Stimulated activated CD4-positive, alpha-beta T cell treated with anti-CD3 and anti-CD28 coated beads, Interleukin-2, amount 100 ng/mL, for 4 hours (primary cell): ENCODE results near the gene MACROD2.

Experiments used
- DNase-seq: peaks from one replicate; pipeline ENCODE4 v3.0.0-alpha.2; 2020; ENCODE audit warnings: low read depth

MACROD2 gene

DNA sequence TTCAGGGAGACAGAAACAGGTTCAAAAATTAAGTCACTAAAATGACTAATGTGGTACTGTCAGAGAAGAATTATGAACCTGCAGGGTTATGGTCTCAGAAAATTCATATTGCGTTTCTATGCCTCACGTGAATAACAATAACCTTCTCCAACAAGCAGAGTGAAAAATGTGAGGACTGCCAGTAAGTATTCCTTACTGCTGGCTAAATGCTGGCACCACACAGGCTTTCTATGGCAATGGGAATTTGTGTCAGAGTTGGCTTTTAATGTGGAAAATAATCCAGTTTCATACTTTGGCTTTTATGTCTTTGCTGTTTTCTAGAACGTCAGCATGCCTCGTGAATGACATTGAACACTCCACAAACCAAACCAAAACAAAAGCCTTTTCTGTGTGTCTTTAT, 1922.0 kb downstream of the MACROD2 start:
- DNase-seq: no peak

DNA sequence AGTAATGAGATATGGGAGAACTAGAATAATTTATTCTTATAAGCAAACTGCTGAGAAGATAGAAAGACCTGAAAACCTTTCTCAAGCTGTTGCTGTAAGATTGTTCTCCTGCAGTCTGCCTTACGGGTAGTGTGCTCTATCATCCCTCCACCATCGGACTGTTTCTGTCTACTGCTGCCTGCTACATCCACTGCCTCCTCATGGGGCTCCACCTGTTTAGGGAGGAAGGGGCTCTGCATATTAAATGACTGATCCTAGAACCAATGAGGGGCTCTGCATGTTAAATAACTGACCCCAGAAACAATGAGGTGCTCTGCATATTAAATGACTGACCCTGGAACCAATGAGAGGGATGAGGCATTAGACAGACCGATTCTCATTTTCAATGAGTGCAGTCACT, 1923.3 kb downstream of the MACROD2 start:
- no peak for DNase-seq

DNA sequence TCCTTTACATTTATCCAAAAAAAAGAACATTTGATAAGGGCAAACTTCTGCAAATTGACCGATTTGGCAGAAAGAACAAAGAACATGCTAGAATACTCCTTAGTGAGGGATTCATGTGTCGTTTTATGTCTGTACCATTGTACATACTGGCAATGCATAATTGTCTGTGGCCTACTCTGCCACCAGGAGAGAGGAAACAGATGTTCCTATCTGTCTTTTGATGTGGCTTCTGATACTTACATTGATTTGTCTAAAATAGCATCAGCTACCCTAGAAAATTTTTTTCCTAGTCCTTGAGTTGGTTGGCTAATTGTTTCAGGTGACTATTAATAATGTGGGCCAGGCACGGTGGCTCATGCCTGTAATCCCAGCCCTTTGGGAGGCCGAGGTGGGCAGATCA, 1923.8 kb downstream of the MACROD2 start:
- DNase-seq: no peak

DNA sequence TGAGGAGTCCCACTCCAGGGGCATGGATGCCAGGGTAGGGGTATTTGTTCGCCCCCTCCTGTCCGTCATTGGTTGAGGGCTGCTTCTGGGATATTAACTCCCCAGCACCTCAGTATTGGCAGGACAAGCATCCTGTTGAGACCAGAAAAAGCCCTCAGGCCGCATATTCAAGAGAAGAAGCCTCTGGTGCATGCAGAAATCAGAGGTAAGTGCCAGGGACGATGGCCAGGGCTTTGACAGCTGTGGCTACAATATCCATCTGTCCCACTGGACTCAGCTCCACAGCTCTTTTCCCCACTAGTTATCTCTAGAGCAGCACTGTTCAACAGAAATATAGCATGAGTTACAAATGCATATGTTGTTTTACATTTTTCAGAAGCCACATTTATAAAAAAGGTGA, 1926.6 kb downstream of the MACROD2 start:
- no peak for DNase-seq

DNA sequence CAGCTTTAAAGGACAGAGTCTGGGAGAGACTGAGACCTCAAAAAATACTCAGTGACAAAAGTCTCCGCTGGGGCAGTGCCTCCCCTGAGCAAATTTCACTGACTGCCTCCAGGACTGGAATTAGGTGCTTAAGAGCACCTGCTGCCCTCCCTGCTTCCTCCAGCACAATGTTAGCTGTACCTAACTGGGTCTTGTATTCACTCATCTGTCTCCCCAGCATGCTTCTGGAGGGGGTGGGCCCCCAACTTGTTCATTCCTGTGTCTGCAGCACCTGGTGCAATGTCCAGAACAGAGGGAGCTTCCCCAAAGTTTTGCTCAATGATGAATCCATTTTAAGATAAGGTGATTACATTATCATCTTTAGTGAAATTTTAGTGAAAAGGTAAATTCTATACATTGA, 1927.2 kb downstream of the MACROD2 start:
- no peak for DNase-seq

DNA sequence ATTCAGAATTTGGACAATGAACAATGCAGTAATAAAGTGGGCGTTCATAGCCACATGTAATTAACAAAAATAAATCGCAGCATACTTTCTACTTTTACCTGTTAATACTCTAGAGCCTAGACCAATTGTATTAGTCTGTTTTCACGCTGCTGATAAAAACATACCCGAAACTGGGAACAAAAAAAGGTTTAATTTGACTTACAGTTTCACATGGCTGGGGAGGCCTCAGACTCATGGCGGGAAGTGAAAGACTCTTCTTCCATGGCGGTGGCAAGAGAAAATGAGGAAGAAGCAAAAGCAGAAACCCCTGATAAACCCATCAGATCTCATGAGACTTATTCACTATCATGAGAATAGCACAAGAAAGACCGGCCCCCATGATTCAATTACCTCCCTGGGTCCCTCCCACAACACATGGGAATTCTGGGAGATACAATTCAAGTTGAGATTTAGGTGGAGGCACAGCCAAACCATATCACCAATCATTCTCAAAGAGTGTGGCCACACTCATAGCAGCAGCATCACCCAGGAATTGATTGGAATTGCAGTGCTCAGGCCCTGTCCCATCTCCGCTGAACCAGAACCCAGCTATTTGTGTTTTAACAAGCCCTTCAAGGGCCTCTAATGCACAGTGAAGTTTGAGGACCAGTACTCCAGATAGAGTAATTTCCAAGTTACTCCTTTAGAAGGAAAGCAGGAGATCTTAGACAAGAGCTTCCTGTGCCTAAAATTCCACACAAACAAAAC, 1927.9 kb downstream of the MACROD2 start:
- DNase-seq: no peak

DNA sequence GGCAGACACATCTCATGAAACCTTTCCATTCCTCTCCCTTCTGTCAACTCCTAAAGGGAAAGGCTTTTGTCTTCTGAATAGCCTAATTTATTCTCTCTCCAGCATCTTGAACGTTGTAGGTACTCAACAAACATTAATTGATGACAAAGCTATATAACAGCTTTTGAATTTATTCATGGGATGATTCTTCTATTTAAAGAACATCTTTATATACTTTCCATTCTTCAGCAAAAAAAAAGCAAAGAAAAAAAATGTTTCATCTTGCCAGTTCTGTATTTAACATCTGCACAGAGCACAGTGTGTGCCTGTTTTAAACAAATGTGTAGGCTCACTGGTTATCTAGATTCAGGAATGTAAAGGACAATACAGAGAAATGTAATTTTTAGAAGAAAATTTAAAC, 1929.2 kb downstream of the MACROD2 start:
- no peak for DNase-seq

DNA sequence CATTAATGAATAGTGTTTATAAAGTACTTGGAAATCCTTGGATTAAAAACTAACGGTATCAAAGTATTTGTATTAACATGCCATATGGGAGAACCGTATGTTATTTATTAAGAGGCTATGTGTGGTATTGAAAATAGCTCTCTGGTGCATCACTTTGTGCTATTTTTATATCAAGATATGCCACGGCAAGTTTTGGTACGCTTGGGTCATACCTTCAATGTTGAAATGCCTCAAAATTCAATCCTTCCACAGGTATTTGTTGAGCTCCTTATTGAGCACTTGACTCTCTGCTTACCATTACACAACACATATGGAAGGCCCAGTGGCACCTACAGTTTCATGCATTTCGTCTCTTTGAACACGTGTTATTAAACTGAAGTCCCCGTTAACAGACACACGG, 1930.1 kb downstream of the MACROD2 start:
- DNase-seq: no peak

DNA sequence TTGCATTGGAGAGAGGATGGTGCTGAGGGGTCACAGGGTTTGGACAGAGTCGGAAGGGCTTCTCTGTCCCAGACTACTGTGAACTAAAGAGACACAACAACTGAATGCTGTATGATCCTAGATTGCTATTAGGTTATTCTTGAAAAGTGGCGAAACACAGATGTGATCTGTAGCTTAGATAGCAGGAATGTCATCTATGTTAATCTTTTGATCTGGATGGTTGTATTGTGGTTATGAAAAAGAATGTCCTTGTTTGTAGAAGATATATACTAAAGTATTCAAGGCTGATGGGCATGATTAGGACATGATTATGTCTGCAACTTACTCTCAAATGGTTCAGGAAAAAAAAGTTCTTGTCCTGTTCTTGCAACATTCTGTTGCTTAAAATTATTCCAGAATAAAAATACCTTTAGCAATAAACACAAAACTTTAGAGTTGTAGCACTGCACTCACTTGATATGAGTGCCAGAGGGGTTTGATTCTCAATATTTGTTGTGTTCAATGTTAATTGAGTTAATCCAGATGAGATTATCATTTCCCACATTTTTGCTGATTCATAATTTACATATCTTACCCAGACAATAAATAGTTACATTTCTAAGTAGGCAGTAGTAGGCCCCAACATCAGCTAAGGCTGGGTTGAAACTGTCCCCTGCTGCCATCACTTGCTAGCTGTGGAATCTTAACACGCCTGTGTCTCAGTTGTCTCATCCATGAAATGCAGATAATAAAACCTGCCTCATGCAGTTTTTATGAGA, 1932.8 kb downstream of the MACROD2 start:
- DNase-seq: no peak

DNA sequence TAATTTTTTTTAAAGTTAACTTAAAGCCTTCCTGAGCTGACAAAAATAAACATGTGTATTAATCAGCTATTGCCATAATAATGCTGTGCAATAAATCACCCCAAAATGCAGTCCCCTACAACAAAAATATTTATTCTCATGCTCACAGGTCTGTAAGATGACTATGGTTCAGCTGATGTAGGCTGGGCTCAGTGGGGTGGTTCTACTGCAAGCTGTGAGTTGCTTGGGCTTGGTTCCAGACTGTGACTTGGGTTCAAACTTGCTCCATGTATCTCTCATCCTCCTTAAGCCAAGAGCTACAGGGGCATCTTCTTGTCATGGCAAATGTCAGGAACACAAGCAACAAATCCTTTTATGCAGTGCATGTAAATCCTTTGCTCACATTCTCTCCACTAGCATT, 1933.6 kb downstream of the MACROD2 start:
- no peak for DNase-seq

DNA sequence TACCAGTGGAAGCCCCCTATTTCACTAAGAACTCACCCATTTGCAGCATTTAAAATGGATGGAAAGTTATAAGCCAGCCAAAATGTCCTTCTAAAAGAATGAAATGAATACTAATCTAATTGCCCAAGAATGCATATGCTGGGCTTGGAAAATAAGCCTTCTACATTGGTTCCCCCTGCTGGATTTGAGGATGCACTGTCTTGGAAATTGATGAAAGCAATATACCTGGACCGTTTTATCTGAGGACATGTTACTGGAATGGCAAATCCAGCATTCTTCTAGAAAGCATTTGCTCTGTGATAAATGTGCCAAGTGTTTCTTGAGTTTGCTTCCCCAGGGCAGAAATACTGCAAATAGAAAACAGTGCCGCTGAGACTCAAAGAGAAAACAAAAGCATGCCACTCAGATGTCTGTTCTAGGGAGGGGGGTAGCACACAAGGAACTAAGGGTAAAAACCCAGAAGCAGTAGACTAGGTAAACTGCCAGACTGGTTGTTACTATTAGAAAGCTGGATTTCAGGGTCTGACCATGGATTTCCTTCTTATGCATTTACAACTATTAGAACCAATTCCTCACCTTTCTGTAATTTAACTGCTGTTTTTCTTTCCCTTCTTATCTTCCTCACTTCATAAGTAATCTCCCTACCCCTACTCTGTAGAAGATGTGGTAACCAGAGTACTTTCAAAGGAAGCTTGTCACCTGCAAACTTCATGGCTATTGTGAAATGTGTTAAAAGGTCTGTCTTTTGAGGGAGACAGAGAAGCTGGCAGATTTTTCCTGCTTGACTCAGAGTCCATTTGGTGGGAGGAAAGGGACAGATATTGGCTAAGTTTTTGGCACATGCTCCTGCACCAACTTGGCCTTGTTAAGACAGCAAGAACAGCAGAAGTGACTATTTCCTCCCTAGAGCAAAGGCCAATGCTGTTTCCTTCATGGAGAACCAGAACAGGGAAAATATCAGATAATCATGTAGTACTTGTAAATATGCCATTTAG, 1935.3 kb downstream of the MACROD2 start:
- DNase-seq: no peak

DNA sequence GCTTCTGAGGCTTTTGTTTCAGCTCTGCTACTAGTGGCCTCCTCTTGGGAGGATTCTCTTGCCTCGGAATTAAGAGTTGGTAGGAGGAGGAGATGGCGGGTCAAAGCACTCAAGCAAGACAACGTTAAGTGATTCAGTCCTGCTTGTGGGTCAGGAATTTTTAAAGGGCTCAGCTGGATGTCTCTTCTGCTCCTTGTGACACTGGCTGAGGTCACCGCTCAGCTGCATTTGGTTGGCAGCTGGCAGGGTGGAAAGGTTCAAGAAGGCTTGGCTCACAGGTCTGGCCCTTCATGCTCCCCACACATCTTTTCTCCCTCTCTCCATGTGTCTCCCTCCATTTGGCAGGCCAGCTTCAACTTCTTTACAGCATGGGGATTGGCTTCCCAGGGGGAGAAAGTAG, 1936.6 kb downstream of the MACROD2 start:
- DNase-seq: no peak

DNA sequence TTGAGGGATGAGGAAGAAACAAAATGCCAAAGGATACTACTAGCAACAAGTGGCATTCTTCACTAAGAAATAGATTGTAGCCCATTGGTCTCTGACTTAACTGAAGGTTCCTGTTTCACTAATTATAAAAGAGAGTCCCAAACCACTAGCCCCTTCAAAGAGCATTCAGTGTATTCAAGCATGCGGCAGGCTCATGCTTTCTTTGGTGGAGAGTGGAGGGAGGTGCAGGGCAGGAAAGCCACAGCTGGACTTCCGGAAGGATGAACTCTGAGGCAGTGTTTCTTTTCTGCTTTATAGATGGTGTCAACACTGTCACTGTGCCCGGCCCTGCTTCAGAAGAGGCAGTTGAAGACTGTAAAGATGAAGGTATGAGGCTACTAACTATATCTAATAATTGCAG, 1941.9 kb downstream of the MACROD2 start:
- no peak for DNase-seq

DNA sequence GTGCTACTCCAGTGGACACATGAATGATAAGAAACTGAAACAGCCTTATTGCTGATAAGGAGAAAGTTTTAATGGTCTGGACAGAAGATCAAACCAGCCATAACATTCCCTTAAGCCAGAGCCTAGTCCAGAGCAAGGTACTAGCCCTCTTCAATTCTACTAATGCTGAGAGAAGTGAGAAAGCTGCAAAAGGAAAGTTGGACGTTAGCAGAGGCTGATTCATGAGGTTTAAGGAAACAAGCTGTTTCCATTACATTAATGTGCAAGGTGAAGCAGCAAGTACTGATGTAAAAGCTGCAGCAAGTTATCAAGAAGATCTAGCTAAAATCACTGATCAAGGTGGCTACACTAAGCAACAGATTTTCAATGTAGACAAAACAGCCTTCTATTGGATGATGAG, 1943.5 kb downstream of the MACROD2 start:
- no peak for DNase-seq

DNA sequence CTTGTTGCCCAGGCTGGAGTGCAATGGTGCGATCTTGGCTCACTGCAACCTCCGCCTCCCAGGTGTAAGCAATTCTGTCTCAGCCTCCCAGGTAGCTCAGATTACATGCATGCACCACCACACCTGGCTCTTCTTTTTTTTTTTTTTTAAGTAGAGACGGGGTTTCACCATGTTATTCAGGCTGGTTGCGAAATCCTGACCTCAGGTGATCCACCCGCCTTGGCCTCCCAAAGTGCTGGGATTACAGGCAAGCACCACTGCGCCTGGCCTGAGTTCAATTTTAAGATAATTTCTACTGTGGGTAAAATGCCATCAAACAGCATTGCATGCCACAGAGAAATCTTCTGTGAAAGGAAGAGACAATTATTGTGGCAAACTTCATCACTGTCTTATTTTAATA, 1944.8 kb downstream of the MACROD2 start:
- no peak for DNase-seq

DNA sequence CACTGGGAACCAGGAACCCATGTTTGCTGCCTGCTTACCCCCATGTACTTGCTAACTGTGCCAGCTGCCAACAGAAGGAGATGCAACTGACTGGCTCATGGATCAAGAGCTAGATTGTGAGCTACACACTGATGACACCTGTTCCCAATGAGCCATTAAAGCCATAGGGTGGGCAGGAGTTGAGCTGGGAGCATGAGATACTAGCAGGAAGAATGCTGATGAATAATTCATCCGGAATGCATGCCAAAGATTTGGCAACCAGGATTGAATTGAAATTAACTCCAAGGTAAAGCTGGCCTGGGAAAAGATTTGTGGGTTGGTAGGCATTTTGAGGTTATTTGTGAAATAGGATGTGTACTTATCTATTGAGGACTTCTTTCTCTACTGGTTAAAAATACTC, 1946.8 kb downstream of the MACROD2 start:
- no peak for DNase-seq

DNA sequence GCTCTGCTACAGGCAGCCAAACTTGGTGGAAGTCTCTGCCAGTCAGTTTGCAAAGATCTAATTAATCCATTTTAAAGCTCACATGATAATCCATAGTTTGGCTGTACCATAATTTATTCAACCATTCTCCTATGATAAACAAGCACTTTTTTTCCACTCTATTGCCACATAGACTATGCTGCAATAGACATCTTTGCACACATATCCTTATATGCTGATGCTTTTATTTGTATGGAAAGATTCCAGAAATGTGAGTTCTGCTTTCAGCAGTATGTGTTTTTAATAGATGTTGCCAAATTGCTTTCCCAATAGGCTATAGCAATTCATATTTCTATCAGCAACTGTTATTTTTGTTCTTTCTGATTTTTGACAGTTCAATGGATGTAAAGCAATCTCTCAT, 1950.0 kb downstream of the MACROD2 start:
- DNase-seq: no peak

DNA sequence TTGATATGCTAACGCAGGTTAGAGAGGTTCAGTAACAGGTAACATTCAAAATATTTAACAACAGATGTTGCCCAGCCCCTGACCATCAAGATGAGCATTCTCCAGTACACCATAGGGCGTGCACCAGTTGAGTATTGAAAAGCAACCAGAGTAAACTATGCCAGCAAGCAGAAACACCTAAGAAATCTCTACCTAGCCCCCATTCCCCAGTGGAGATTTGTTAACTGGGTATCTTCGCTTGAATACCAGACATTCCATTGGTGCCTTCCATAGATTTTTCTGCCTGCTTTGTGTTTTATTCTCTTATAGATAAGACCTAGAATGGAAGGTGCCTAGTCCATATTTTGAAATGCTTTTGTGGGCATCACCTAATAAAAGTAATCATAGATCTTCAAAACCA, 1954.1 kb downstream of the MACROD2 start:
- no peak for DNase-seq

DNA sequence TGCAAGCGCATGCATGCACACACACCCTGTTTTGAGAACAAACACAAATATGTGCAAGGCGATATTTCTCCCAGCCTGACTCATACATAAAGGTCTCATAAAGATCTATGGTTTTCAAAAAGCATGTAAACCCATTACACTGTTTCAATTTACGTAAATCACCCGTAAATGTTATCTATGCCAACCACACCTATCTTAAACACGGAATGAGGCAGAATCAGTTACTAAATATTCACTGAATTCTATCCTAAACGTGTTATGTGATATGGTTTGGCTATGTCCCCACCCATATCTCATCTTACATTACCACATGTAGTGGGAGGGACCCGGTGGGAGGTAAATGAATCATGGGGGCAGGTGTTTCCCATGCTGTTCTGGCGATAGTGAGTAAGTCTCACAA, 1956.3 kb downstream of the MACROD2 start:
- DNase-seq: no peak

DNA sequence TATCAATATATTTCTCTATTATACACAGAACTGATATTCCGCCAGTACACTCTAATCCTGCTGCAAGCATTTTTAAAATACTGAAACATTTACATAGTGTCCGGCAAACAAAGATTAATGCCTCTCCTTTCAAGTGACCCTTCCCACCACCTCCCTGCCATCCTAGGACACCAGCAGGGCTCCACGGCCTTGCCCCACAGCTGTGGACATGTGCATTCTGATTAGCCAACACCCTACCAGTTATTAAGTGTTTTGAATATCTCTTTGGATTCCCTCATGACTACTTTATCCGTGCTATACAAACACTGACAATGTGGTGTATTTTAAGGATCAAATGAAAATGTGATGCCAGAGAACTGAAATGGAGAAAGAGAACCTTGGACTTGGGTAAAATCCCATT, 1962.8 kb downstream of the MACROD2 start:
- DNase-seq: no peak

DNA sequence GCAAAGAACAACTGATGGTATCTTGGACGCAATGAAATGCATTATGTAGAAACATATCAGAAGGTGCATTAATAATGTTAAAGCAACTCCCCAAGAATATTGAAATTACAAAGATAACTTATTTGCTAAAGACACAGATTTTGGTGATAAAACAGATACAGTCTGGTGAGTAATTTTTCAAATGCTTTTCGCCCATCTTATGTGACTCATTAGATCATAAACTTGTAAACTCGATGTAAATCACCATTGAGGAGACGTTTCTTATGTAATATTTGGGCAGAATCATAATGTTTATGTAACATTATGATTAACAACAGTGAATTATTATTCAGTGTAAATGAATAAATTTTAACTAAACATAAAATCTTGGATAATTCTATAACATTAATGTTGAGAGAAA, 1969.8 kb downstream of the MACROD2 start:
- no peak for DNase-seq

DNA sequence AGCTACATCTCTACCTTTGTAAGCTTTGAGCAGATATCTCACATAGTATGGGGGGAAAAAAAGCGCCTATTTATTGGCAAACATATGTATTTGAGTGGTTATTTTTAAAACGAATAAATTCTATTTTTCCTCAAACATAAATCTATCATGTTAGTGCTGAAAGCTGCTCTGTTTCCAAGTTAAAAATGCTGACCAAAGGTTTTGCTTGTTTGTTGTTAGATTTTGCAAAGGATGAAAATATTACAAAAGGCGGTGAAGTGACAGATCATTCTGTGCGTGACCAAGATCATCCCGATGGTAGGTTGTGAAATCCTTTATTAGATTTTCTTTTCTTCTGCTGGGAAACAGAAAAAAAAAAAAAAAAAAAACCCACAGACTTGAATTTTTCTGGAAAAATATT, 1972.0 kb downstream of the MACROD2 start:
- no peak for DNase-seq
